ENCODE data around the gene HTR2B. TPM values are rescaled to one million over a fixed set of nuclear protein-coding genes. Genes with fewer than 3 reads are reported as not detected.
A peak's percentile ranks its signal among the peaks of the same experiment; 100 is the strongest.

Gene HTR2B
- total RNA-seq, 2 donors from 2014 or later: 0.50 to 6.9 TPM

DNA sequence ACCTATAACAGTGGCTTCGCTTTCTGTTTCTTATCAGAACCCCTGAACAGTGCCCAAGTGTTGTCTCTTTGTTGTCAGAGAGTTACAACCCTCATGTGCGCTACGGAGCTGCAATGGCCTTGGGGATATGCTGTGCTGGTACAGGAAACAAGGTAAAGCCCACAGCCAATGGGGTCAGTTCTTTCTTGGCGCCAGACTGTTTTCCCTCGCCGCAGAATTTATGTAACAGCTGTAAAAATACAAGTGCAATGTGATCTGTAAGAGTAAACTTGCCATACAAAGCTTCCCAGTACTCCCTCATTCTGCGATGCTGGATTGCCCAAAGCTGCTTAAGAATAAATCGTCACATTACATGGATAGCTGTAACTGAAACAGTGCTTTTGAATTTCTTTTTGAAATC, 13.9 kb upstream of the HTR2B start:
- peak; percentile 15 to 35 for ATAC-seq
- DNase-seq: no peak
- intact Hi-C loops (cut with DNase I): no loop called here

DNA sequence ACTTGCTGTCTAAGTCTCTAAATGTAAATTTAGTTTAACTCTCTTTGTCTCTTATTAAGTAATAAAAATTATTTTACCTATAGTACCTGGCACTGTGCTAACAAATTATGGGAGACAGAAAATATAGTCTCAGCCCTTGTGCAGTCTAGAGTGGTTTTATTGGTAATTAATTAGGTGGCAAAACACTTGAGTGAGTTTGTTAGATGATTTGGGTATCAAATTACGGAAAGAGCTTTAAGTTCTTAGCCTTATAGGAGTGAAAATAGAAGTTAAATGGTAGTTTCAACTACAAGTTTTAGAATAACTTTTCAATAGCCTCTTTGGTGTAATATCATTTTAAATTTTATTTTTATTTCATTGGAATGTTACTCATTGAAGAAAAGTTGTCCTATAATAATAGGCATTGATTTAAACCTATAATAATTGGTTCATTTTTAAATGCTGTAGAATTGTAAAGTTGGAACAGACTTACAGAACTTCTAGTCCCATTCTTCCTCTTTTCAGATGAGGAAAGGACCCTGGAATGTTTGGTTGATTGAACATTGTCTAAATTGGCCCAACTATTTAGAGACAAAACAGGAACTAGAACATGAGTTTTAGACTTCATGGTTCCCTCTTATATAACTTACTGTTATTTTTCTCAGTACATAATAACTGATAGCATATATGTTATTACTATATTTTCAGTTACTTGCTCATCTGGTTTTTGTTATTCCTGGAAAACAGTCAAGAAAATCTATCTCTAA, 10.2 kb upstream of the HTR2B start:
- no peak for ATAC-seq
- intact Hi-C loops (cut with DNase I): no loop called here

DNA sequence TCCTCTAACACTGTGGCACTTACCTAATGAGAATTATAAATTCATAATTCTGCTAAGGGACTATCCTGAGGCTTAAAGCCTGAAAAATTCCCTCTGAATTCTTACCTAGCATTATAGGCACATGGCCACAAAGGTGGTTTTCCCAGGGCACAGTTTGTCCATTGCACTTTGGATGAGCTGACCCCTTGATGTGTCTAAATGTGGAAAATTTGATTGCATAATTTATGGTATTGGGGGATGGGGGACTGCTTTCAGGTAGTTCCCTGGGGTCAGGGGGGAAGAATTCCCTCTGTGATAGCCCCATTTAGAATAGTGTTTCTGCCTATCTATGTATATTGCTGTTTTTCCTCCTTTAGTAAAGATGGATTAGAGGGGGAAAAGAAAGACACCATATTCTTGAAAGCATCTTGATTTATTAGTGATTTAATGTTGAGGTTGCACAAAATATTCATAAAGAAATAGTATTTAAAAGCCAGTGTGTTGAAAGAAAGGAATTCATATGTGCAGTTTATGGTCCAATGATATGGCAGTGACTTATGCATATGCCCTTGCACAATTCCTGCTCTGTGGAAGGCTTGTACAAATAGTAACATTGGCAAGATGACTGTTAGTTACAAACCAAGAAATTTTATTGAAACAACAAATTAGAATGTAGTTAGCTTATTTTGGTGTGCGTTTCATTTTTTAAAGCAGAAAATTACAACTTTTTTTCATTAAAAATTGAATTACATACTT, 8.7 kb upstream of the HTR2B start:
- DNase-seq (no peak), ATAC-seq (no peak)
- intact Hi-C loops (cut with DNase I): no loop called here

More for the DNA sequence above, 10.2 kb upstream of the HTR2B start:
- no peak for DNase-seq

DNA sequence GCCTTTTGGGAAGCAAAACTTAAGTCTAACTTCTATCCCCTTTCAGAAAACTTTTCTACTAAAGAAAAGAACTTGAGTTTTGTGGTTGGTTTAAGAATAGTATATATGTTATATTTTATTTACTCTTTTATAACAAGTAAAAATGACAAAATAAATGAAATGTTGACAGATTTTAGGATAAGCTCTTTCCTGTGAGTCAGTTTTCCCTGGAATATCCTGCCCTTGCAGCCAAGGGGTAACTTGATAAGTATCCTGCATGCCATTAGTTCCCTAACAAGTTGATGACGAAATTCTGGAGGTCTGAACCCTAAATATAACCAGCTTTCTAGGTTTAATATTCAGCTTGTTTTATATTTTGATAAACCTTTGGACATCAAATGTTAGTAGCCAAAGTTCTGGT, 7.3 kb upstream of the HTR2B start:
- DNase-seq (no peak), ATAC-seq (no peak)
- intact Hi-C loops (cut with DNase I): no loop called here

DNA sequence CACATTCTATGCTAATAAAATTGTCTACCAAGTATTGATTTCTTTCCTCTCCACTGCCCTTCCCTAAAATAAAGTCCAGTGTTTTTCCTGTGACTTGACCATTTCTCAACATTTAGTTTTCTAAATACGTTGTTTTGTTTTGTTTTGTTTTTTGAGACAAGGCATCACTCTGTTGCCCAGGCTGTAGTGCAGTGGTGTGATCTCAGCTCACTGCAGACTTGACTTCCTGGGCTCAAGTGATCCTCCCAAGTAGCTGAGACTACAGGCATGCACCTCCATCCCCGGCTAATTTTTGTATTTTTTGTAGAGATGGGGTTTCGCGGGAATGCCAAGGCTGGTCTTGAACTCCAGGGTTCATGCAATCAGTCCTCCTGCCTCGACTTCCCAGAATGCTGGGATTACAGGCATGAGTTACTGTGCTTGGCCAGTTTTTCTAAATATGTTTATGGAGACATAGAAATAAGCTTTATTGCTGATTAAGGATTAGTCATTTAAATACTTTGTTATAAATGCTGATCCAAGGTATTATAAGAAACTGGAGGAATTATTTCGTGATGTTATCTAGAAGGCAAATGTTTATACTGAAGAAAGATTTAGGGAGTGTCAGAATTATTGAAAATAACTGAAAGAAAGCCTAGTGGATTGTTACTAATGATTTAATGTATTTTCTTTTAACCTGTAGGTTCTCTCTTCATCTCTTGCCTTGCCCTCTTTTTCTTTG, 5.7 kb upstream of the HTR2B start:
- no peak for DNase-seq
- intact Hi-C loops (cut with DNase I): no loop called here
- ATAC-seq: no peak

DNA sequence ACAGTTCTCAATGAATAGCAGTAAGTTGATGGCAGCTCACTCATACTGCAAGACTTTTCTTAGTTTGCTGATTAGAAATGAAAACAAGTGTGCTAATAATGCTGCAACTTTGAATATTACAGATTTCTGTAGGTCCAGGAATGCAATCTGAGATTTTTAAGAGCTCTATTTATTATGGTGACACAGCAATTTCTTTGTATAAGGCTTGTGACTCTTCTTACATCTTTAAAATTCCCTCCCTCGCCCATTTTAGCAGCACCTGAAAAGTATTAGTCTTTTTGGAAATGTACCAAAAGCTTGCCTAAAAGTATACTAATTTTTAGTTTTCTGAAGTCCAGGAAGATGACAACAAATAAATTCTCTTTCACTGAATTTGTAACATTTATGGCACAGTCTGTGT, 4.4 kb upstream of the HTR2B start:
- ATAC-seq: no peak
- no peak for DNase-seq
- intact Hi-C loops (cut with DNase I): no loop called here

DNA sequence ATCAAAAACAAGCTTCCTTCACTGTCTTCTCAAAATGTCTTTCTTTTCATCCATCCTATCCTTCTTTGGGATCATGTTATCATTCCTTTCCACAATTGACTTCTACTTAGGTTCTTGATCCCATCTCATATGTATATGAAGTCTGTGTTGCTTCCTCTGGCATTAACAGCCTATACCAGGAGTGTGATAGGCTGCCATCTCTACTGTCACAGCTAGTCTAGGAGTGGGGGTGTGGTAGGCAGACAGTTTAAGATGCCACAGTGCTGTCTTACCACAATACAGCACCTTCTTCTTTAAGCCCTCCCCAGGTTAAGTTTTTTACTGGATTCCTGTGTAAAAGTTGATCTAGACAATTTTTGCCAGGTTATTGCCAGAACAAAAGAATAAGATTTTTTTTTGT, 3.7 kb upstream of the HTR2B start:
- ATAC-seq (no peak), DNase-seq (no peak)
- intact Hi-C loops (cut with DNase I): no loop called here

DNA sequence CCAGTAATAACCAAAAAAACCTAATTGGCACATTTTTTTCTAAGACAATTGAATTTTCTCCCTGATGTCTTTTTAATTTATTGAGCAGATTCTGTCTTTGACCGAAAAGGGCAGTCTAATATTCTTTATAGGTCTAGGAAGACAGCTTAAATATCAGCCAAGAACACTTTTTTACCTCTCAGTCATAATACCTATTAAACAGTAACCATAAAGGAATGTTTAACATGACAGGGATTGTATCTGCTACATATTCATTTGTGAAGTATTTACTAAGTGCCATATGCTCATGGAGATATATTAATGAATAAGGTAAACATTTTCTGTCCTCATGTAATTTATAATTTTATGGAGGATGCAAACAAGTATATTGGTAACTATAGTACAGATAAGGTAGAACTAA, 3.1 kb upstream of the HTR2B start:
- no peak for ATAC-seq
- DNase-seq: no peak

DNA sequence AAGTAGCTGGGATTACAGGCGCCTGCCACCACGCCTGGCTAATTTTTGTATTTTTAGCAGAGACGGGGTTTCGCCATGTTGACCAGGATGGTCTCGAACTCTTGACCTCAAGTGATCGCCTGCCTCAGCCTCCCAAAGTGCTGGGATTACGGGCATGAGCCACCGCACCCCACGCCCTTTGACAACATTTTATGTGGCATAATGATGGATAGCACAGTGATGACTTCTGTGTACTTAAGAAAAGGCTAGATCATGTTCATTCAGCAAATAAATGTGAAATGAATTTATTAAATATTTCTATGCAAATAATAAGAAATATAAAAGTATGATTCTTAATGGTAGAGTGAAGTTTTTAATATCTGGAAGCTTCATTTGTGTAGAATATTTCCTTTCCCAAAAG, 2.6 kb upstream of the HTR2B start:
- DNase-seq (no peak), ATAC-seq (no peak)
- intact Hi-C loops (cut with DNase I): no loop called here

More for the DNA sequence above, 3.1 kb upstream of the HTR2B start:
- intact Hi-C loops (cut with DNase I): no loop called here

DNA sequence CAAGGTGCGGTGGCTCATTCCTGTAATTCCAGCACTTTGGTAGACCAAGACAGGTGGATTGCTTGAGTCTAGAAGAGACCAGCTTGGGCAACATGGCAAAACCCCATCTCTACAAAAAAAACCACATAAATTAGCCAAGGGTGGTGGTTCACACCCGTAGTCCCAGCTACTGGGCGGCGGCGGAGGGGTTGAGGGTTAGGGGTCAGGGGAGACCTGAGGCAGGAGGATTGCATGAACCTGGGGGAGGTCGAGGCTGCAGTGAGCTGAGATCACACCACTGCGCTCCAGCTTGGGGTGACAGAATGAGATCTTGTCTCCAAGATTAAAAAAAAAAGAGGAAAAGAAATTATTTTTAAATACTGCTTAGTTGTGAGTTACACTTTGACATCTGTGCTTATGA, 1.3 kb upstream of the HTR2B start:
- intact Hi-C loops (cut with DNase I): no loop called here
- DNase-seq: no peak
- ATAC-seq: no peak

DNA sequence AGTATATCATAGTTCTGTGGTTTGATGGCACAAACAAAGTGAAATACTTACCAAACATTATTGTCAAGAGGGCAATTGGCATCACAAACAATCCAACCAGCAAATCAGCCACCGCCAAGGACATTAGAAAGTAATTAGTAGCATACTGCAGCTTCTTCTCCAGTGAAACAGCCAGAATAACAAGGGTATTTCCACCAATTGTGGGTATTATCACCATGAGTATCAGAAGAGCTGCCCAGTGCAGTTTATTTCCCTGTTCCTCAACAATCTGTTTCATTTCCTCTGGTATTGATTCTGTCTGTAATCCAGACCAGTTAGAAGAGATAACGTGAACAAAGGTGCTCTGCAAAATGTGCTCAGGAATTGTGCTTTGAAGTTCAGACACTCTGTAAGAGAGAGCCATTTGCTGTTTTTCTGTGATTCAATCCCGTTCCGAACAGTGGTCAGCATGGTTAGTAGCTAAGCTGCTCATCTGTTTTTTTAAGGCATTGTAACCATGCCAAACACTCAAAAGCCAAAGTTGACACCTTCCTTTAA, 1.4 kb downstream of the HTR2B start:
- ATAC-seq (peak; percentile 27 to 72), DNase-seq (no peak)
- intact Hi-C loops (cut with DNase I): no loop called here

DNA sequence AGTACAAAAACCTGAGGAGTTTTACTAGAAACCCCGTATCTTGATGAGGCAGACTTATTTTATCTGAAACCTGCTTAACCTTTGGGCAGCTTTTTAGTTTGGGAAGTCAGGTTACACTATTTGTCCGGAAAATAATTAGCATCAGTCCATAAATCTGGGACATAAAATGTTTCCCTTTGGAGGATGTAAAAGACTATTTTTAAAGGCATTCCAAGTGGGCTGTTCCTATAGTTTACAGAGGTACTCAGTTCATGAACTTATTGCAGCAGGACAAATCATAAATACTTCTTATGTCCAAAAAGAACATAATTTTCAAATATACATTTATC, 6.3 kb downstream of the HTR2B start:
- no peak for DNase-seq
- intact Hi-C loops (cut with DNase I): no loop called here
- no peak for ATAC-seq

DNA sequence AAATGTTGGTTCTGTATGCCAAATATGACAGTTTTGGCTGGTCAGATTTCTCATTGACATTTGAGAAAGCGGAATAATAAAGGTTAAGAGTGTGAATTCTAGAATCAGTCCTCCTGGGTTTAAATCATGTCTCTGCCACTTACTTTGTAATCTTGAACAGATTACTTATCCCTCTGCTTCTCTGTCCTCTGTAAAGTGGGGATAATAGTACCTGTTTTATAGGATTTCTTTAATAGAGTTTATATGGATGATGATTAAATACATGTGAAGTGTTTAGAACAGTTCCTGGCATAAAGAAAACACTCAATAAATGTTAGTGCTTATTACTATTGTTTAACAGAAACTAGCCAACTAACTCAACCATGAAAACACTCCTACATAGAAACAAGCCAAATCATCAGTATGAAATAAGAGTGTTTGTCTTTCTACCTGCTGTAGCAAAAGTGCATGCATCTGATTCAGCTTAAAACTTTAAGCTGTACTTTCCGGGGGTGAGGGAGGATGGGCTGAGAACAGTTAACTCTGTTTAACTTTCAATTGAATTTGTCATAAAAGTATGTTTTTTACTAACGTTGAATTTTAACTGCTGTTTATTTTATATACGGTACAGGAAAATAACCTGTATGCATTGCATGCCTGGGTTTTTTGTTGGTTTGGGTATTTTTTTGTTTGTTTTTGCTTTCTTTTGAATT, 6.8 kb downstream of the HTR2B start:
- intact Hi-C loops (cut with DNase I): no loop called here
- ATAC-seq: no peak
- DNase-seq: no peak

DNA sequence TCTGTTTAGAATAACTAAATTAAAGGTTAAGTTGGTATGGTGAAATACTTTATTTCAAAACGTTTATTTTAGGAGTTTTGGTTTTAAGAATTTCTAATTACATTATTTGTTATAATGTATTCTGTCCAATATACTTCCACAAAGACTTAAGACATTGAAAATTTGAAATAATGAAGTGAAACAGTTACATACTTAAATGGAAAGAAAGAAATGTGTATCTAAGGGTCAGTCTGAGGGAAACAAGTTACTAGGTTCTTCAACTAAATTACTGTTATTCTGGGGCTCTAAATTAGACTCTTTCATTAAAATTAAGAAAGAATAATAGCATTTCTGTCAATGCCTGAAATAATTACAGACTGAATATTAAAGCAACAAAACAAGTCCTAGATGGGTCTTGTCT, 7.7 kb downstream of the HTR2B start:
- intact Hi-C loops (cut with DNase I): no loop called here
- no peak for ATAC-seq
- no peak for DNase-seq

DNA sequence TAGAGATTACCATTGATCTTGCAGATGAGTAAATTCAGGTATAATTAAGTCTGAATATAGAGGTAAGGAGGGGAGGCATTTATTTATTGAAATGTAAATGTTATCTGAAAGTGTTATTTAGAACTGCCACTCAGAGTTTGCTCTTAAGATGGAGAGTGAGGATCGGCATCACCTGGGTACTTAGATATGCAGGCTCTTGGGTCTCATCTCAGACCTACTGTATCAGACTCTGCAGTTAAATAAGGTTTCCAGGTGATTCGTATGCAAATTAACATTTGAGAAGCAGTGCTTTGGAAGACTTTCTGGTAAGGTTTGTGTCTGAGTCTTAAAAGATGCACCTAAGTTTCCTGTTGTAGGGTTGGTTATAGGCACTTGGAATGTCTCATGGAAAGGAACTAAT, 9.2 kb downstream of the HTR2B start:
- intact Hi-C loops (cut with DNase I): no loop called here
- DNase-seq (no peak), ATAC-seq (no peak)

DNA sequence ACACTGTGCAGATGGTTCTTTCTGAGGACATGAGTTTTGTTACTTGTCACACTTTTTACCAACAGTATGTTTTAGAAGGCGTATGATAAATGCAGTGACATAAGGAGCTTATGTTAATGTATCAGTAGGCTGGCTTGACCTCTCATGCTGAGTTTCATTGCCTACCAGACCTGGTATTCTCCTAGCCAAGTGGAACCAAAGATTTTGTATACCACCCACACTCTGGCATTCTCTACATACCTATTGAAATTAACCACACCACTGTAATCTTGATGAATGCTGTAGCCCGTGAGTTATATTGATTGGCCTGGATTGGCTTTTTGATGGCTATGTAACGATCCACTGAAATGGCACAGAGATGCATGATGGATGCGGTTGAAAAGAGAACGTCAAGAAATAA, 11.4 kb downstream of the HTR2B start:
- intact Hi-C loops (cut with DNase I): no loop called here
- no peak for ATAC-seq
- no peak for DNase-seq

DNA sequence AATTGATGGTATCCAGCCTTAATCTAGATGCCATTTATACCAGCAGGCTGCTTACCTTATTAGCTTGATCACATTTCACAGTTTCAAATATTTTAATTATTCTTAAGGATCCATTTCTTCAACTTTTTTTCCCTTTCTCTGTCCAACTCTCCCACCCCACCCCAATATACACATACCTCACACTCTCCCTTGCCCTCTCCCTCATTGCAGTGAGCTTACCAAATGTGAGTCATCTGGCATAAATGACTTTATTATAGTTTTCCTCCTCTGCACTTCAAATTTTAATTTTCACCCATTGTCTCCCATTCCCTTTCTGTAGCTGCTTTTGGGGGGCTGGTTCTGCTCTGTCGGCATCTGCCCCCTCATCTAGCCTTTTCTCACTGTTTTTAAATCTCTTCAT, 12.9 kb downstream of the HTR2B start:
- intact Hi-C loops (cut with DNase I): no loop called here
- ATAC-seq (peak in 1 of 2 donors; percentile 34), DNase-seq (no peak)

DNA sequence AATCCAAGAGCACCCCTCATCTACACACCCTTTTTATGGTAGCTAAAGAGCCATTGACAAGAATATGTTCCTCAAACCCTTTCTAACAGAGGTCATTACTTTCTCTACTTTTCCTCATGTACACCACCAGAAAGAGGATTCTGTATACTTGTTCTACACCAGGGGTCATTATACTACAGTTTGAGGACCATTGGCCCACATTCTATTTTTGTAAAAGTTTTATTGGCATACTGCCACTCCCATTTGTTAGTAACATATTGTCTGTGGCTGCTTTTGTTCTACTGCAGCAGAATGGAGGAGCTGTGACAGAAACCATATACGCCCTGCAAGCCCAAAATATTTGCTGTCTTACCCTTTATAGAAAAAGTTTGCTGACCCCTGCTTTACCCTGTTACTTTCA, 14.3 kb downstream of the HTR2B start:
- no peak for DNase-seq
- peak; percentile 39 to 65 for ATAC-seq
- intact Hi-C loops (cut with DNase I): no loop called here

DNA sequence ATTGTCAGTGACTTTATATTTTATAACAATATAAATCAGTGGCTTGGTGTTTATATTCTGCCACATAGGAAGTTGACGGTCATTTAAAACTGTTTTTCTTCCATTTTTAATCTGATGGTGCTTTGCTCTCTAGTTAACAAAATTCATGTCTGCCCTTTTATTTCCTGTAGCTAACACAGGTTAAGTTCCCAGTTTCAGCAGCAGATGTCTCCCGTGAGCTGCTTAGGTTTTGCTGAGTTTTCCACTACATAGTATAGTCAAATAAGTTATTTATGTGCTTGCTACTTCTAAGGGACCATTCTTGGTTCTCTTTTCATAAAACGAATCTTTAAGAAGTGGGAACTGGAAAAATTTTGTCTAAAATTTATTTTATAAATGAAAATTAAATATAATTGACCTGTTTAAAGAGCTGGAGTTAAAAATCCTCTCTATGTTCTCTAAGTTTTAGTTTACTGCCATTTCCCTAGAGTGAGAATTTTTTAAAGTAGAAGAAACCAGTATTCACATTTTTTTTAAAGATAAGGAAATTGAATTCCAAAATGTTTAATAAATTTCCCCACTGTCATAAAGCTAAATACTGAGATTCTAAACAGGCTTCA, 20.6 kb downstream of the HTR2B start:
- ATAC-seq (peak; percentile 84 to 87), DNase-seq (peak; percentile 34)
- intact Hi-C loops (cut with DNase I): loop anchor here (5.0 to 10.0 kb wide), 3 partner anchors 91 to 351 kb away; partner anchors contain the start of gene ARMC9 (in 1 of the 2)
